Measurements from ENCODE around the gene E2F8. TPM values are rescaled to one million over a fixed set of nuclear protein-coding genes. Genes with fewer than 3 reads are reported as not detected.

E2F8 gene
- total RNA-seq, 1 donor from 2014 or later = 0.34 TPM

GRCh38 chr11:19244621-19245020 is 3.9 kb upstream of the E2F8 start:
- H3K27me3 Mint-ChIP-seq (ENCODE audit: unreplicated experiment) = peaks cover 6% of the 10 kb centered on the region
- peaks cover 4% of the 10 kb centered on the region for H3K4me1 Mint-ChIP-seq (ENCODE audit: low read depth, unreplicated experiment)
- H3K27ac Mint-ChIP-seq (ENCODE audit: unreplicated experiment) = no peak overlapping the region
- peaks cover 1% of the 10 kb centered on the region for H3K9me3 Mint-ChIP-seq (ENCODE audit: unreplicated experiment)
- H3K4me3 Mint-ChIP-seq (ENCODE audit: unreplicated experiment) = no peak overlapping the region
- no peak for TF ChIP-seq CTCF (IDR thresholded peaks at IDR 0.05; ENCODE audit: partially characterized antibody, unreplicated experiment)
- H3K36me3 Mint-ChIP-seq (ENCODE audit: unreplicated experiment) = peaks cover 2% of the 10 kb centered on the region
- no peak for DNase-seq

GRCh38 chr11:19244084-19244483 is 3.3 kb upstream of the E2F8 start:
- TF ChIP-seq CTCF (IDR thresholded peaks at IDR 0.05; ENCODE audit: partially characterized antibody, unreplicated experiment) = no peak
- no peak for DNase-seq
- H3K27ac Mint-ChIP-seq (ENCODE audit: unreplicated experiment) = no peak overlapping the region
- no peaks in the 10 kb centered on the region for H3K9me3 Mint-ChIP-seq (ENCODE audit: unreplicated experiment)
- no peaks in the 10 kb centered on the region for H3K36me3 Mint-ChIP-seq (ENCODE audit: unreplicated experiment)
- peaks cover 6% of the 10 kb centered on the region for H3K27me3 Mint-ChIP-seq (ENCODE audit: unreplicated experiment)
- H3K4me3 Mint-ChIP-seq (ENCODE audit: unreplicated experiment) = no peak overlapping the region
- H3K4me1 Mint-ChIP-seq (ENCODE audit: low read depth, unreplicated experiment) = peaks cover 4% of the 10 kb centered on the region

GRCh38 chr11:19243613-19244012 is 2.9 kb upstream of the E2F8 start:
- Mint-ChIP-seq H3K9me3 (ENCODE audit: unreplicated experiment) (no peaks in the 10 kb centered on the region), H3K36me3 (ENCODE audit: unreplicated experiment) (no peaks in the 10 kb centered on the region), H3K27ac (ENCODE audit: unreplicated experiment) (no peak overlapping the region), H3K27me3 (ENCODE audit: unreplicated experiment) (peaks cover 6% of the 10 kb centered on the region), H3K4me1 (ENCODE audit: low read depth, unreplicated experiment) (peaks cover 4% of the 10 kb centered on the region), H3K4me3 (ENCODE audit: unreplicated experiment) (no peak overlapping the region)
- TF ChIP-seq CTCF (IDR thresholded peaks at IDR 0.05; ENCODE audit: partially characterized antibody, unreplicated experiment) = no peak
- DNase-seq = no peak

GRCh38 chr11:19243143-19243542 is 2.4 kb upstream of the E2F8 start:
- H3K4me3 Mint-ChIP-seq (ENCODE audit: unreplicated experiment) = no peak overlapping the region
- peaks cover 6% of the 10 kb centered on the region for H3K27me3 Mint-ChIP-seq (ENCODE audit: unreplicated experiment)
- H3K36me3 Mint-ChIP-seq (ENCODE audit: unreplicated experiment) = no peaks in the 10 kb centered on the region

More at GRCh38 chr11:19243143-19243542, 2.4 kb upstream of the E2F8 start:
- Mint-ChIP-seq H3K27ac (ENCODE audit: unreplicated experiment) (no peak overlapping the region), H3K9me3 (ENCODE audit: unreplicated experiment) (no peaks in the 10 kb centered on the region), H3K4me1 (ENCODE audit: low read depth, unreplicated experiment) (peaks cover 4% of the 10 kb centered on the region)
- no peak for DNase-seq
- no peak for TF ChIP-seq CTCF (IDR thresholded peaks at IDR 0.05; ENCODE audit: partially characterized antibody, unreplicated experiment)

All from glutamatergic neuron (in vitro differentiated cells).